ENCODE results near the gene OTOA.
A peak's percentile ranks its signal among the peaks of the same experiment; 100 is the strongest.
"Not testable (repeated sequence)": the region's sequence is repeated elsewhere in the genome, so short reads cannot be mapped to it uniquely, and the experiment has no call there.

Gene OTOA

DNA sequence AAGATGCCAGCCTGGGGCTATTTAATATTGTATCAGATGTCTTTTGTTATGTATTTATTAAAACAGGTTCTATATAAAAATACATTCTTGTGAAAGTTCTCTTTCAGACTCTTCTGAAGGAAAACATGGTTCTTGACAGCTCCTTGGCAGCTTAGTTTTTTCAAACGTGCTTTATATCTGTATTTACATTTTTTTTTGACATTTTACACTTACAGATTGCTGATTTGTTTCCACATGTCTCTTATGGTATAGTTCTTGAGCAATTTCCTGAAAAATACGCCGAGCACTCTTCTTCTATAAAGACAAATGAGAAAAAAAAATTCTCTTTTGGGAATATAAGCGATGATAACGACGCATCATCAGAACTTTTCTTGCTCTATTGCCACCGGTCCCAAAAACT, 20.9 kb upstream of the OTOA start:
- no peak for DNase-seq

DNA sequence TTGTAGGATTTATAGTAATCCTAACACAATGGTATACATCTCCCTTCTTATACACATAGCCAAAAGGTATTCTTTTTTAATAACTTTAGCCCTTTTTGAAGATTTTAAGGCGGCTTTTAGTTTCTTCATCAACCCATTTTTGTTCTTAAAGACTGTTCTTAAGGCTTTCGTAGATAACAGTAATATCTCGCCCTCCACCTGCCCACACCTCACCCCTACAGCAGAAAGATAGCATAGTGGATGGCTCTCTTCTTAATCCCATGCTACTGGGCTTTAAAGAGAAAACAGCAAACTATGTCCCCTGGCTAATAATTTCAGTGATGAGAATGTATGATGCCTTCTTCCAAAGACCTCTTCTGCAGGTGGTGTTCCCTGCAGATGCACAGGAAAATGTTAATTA, 20.0 kb upstream of the OTOA start:
- DNase-seq, result no peak

DNA sequence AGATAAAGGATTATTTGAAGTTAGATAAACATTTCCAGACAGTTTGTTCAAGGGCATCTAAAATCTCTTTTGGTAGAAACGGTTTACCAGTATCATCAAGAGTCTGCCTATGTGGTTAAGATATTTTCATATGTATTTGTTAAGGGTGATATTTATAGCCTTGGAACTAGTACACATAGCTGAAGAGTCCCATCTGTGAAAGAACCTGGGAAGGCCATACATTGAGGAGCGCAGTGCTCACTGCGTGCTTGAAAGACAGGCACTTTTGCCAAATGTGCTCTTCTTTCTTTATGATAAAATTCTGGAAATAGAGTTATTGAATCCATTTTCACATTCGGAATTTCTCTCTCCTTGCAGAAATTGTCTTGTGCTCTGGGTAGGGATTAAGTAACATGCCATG, 19.1 kb upstream of the OTOA start:
- DNase-seq, result no peak

DNA sequence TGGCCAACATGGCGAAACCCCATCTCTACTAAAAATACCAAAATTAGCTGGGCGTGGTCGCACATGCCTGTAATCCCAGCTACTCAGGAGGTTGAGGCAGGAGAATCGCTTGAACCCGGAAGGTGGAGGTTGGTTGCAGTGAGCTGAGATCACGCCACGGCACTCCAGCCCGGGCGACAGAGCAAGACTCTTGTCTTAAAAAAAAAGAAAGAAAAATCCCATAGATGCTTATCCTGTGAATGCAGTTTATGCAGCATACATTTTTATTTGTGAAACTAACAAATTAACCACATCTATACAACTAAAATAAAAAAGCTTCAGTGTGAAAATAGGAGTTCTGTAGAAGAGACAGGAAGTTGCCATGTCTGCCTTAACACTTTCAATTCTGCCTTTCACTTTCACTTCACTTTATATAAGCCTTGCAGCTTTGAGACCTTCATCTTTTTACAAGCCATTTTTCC, 18.5 kb upstream of the OTOA start:
- DNase-seq, result no peak

DNA sequence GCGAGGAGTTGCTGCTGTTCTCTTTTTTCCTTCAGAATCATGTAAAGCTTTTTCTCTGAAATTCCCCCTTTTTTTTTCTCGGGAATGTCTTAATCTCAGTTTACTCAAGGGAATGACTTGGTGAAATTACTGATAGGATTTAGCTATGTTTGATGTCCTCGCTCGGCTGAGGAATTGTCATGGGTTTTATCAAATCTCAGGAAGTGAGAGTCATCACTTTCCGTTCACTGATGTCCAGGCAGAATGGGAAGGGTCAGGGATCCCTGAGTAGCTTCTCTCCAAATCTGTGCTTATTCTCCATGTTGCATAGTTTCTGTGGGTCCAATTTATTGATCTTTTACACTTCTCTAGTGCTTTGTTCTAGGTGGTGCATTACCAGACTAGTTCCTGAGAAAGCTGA, 17.7 kb upstream of the OTOA start:
- DNase-seq, result no peak

DNA sequence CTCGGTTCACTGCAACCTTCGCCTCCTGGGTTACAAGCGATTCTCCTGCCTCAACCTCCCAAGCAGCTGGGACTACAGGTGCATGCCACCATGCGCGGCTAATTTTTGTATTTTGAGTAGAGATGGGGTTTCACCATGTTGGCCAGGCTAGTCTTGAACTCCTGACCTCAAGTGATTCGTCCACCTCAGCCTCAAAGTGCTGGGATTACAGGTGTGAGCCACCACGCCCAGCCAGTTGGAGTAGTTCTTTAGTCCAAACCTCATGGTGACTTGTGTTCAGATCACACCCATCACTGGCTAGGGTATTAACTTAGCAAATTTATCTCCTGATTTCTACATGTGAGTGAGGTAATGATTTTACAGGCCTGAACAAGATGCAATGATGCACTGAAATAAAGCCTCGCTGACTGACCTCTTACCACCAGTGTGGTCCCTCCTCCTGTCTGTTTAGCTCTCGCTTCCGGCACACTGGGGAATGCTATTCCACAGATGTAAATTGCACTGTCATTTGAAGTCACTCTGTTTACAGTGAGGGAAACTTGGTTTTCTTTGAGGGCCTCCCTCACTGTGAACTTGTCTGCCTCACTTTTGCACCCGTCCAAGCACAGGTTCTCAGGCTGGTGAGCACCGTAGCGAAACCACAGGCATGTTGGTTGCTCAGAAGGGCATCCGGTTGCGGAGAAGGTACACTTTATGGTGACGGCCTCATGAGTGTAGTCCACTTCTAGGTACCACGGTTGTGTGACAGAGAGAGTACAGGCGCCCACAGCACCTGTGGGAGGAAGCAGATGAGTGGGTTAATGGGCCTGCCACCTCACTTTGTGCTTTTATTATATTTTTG, 16.8 kb upstream of the OTOA start:
- no peak for DNase-seq

DNA sequence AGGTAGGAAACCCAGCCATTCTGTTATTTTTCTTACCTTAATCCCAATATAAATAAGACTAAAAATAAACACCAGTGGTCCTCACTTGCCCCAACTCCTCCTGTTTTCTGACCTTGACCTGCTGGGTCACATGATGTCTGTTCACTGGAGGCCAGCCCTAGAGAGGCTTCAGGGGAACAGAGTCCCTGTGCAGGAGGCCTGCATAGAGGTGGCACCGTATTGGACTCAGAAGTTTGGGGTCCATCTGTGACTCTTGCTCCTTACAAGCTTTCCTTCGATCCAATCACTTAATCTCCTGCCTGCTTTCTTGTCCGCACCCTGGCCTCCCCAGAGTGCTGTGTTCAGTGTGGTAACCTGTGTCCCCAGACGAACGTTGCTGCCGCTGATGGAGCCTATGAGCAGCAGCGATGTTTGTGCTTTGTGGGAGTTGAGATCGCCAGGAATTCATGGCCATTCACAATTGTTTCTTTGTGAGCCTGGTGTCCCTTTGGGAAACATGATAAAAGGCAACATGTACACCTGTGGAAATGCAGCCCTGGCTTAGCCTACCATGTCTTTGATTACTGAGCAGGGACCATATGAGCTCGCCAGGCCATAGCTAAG, 16.1 kb upstream of the OTOA start:
- no peak for DNase-seq

DNA sequence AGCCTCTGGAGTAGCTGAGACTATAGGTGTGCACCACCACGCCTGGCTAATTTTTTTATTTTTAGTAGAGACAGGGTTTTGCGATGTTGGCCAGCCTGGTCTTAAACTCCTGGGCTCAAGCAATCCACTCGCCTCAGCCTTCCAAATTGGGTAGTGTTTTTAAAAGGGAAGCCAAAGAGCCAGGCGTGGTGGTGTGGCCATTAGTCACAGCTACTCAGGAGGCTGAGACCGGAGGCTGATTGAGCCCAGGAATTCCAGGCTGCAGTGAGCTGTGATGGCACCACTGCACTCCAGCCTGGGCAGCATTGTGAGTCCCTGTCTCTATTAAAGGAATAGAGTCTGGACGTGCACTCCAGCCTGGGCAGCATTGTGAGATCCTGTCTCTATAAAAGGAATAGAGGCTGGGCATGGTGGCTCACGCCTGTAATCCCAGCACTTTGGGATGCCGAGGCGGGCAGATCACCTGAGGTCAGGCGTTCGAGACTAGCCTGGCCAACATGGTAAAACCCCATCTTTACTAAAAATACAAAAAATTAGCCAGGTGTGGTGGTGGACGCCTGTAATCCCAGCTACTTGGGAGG, 13.9 kb upstream of the OTOA start:
- DNase-seq, result not testable (repeated sequence)

DNA sequence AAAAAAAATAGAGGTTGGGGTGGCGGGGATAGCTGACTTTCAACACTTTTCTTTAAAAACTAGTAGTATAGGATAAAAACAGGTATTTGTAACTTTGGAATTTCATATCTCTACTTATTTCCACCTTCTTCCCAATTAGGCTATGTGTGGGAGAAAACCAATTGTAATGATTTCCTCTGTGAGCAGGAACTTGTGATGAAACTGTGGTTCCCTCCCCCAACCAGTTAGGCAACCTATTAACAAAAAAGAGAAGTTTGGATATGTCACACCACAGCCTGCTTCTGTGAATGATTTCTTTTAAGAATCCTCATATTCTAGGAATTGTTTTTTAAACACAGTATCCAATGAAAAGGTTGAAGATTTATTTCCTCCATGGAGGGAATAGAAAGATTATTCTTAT, 13.2 kb upstream of the OTOA start:
- DNase-seq, result no peak

DNA sequence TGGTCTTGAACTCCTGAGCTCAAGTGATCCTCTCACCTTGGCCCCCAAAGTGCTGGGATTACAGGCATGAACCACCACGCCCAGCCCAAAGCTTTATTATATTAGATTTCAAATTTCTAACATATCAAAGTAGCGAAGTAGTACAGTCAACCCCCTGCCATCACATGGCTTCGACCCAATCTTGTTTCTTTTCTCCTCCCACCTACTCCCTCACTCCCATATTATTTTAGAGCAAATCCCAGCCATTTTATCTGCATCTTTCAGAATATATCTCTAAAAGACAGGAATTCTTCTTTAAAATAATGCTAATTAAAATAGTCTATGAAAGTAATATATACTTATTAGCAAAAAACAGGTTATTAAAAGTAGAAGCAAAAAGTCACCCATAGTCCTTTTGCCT, 12.3 kb upstream of the OTOA start:
- DNase-seq, result no peak

DNA sequence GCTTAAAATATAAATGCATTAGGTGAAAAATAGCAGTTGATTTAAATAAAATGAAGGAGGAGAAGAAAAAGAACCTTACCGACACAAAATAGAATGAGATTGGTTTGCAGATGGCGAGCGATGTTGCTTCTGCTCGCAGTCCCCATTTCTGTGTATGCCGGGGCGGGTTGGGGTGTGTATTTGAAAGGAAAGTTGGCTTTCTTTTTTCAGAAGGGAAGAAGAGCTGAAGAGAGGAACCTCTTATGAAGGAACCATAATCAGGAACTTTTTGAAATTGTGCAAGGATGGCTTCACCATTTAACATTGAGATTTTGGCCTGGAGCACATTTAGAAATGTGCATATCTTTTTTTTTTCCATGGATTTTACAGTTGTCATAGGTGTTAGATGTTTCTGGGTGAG, 11.3 kb upstream of the OTOA start, which contains the start of gene IGSF6:
Gene IGSF6 (minus strand): TSS at position 156 of the 400 bp plus-strand sequence. CDS start 10 bp downstream, at position 146.
- no peak for DNase-seq

DNA sequence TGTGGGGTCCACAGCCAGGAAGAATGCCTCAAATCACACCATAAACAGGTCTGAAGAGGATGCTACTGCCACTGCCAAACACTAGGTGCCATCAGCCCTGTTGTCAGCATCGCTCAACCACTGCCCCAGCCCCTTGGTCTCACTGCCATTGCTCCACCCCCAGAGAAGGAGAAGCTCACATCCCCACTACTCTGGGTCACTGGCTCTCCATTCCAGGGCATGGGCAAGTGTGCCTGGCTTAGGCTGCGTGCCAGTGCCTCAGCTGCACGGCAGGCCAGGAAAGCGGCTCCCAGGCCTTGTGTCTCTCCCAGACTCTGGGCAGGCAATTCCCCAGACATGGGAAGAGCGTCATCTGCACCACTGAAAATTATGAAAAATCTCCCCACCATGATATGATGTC, 10.2 kb upstream of the OTOA start:
- no peak for DNase-seq

DNA sequence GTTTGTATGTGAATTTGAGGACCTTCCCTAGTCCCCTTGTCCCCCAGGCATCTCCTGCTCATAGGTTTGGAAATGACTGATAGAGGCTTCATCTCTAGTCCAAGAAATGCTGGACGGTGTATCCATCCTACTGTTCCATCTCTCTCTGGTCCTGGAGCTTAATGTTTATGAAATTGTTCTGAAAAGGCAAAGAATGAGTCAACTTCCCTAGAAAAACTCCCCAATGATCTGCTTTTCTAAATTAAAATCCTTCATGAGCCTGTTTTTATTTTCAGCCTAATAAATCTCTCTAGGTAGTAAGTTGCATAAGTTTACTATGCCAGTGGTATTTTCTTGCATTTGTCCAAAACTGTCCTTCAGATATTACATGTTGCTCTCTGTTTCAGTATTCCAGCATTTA, 9.3 kb upstream of the OTOA start:
- DNase-seq, result no peak

DNA sequence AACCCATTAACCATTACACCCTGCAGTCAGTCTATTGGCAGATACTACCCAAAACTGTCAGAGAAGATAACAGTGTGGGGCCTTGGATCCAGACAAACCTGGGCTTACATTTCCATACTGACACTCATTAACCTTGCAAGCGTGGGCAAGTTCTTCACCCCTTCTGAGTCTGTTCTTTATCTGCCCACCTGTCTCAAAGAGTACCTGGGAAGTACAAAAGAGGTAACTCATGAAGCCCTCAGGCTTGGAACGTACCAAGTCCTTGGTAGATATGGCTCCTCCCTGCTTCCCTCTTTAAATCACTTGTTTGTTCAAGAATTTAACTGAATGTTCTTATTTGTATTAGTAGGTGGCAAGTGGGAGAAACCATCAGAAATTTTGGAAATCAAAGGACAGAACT, 8.9 kb upstream of the OTOA start:
- DNase-seq, result no peak

DNA sequence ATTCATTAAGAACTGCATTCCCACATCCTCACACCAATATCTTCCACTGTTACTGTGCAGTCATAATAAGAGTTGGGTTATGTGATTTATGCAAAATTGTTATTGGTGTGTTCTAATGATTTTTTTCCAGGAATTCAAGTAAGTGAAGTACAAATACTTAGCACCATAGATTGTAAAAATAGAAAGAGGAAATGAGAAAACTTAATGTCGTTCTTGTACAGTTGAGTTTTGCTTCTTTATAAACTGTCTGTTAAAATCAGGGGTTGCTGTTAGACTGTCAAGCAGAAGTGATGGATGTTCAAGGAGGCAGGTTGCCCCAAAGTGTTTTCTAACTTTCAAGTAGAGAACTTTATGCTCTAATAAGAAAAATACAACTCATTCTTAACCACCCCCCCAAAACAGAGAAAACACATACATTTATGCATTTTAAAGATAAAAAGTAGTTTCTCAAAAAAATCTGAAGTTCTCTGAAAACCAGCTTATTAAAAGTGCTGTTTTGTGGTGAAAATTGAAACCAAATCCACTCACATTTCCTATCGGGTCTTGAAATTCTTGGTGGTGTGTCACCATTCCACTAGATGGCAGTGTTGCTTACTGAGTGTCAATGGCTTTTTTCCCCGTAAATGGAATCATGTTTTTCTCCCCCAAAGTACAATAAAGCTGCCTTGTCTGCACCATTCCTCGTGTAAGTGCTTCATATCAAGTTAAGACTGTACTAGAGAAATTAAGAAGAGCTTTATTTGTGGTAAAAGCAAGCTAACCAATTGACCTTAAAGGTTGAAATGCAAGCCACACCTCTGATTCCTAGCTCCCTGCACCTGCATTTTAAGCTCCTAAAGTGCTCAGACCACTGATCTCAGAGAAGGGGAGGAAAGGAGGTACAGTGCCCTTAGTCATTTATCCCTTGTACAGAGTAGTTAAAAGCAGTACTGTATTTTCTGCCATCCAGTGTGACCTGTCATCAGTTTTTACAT, 6.7 kb upstream of the OTOA start:
- DNase-seq, result peak in 1 of 2 experiments; percentile 31

DNA sequence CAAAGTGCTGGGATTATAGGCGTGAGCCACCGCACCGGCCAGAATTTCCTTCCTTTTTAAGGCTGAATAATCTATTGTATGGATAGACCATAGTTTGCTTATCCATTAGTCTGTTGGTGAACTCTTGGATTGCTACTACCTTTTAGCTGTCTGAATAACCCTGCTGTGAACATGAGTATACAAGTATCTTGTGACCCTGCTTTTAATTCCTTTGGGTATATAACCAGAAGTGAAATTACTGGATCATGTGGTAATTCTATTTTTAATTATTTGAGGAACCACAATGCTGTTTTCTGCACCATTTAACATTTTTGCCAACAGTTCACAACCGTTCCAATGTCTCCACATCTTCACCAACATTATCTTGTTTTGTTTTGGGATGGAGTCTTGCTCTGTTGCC, 4.6 kb upstream of the OTOA start:
- no peak for DNase-seq

DNA sequence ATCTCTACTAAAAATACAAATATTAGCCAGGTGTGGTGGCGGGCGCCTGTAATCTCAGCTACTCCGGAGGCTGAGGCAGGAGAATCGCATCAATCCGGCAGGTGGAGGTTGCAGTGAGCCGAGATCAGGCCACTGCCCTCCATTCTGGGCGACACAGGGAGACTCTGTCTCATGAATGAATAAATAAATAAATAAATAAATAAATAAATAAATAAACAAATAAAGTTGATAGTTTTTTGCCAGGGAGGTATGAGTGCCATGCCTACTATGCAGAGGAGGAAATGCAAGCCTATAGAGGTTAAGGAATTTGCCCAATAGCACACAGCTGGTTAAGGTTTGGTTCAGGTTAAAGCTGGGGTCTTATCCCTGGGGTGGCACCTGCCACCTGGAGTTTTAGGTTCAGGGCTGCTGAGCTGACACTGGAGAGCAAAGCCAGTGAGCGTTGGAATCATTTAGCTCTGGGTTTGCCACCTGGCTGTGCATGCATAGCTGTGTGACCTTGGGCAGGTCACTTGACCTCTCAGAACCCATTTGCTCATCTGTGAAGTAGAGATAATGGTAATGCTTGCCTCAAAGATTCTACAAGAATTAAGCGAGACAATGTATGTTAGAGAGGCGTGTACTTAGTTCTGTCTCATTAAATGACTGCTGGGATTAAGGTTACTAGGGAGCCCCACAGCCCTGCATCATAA, 1.2 kb downstream of the OTOA start:
- DNase-seq, result no peak

DNA sequence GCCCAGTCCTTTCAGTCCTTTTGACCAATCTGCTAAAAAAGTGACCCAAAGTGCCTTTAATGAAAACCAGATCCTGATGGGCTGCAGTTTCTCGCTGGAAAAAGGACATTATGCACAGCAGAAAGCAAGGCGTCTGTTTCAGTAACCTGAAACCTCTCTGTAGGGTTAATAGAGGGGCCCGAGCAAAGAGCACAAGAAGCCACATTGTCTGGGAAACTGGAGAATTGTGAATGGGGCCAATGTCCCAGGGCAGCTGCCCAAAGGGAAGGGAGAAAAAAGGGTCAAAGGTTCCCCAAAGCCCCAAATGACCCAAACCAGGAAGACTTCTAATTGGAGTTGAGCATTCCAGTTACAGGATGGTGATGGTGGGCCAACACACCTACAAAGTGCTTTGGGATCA, 3.0 kb downstream of the OTOA start:
- no peak for DNase-seq

DNA sequence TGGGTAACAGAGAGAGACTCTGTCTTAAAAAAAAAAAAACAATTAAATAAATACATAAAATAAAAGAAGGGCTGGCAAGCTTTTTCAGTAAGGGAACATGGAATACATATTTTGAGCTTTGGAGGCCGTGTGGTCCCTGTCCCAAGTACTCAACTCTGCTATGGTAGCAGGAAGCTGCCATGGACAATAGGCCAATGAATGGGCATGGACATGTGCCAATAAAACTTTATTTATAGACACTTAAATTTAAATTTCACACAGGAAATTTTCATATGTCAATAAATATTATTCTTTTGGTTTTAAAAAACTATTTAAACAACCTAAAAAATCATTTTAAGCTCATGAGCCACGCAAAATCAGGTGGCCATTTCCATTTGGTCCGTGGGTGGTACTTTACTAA, 3.8 kb downstream of the OTOA start:
- DNase-seq, result no peak

DNA sequence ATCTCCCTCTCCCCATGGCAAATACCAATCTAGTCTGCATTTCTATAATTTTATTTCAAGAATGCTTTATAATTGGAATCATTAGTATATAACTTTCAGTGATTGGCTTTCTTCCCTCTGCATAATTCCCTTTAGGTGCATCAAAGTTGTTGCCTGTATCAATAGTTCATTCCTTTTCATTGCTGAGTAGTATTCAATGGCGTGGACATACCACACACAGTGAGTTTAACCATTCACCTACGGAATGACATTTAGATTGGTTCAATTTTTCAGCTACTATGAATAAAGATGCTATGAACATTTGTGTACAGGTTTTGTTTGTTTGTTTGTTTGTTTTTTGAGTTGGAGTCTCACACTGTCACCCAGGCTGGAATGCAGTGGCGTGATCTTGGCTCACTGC, 9.7 kb downstream of the OTOA start:
- no peak for DNase-seq

DNA sequence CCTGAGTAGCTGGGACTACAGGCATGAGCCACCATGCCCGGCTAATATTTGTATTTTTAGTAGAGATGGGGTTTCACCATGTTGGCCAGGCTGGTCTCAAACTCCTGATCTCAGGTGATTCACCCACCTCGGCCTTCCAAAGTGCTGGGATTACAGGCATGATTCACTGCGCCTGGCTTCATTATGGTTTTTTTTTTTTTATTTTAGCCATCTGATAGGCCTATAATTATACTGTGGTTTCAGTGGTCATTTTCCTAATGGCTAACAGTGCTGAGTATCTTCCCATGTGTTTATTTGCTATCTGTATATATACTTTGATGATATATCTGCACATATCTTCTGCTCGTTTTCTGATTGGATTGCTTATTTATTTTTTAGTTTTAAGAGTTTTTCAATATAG, 10.7 kb downstream of the OTOA start:
- DNase-seq, result not testable (repeated sequence)

DNA sequence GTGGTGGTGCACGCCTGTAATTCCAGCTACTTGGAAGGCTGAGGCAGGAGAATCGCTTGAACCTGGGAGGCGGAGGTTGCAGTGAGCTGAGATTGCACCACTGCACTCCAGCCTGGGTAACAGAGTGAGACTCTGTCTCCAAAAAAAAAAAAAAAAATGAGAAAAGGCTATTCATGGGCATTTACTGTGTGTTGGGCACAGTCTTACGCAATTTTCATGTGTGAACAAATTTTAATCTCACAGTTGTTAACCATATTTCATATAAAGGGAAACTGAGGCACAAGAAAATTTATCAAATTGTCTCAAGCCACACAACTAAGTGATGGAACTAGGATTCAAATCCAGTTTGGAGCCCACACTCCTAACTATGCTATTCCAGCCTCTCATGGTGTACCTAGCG, 16.9 kb downstream of the OTOA start:
- DNase-seq, result not testable (repeated sequence)
